ENCODE results near the gene MTRR. TPM values are rescaled to one million over a fixed set of nuclear protein-coding genes. Genes with fewer than 3 reads are reported as not detected.

Gene MTRR
- total and polyA plus RNA-seq, 2 of the 8 experiments (the other 6 are each of a cell fraction or from before 2014, with no cell fraction given): 36.4 to 53.8 TPM

DNA sequence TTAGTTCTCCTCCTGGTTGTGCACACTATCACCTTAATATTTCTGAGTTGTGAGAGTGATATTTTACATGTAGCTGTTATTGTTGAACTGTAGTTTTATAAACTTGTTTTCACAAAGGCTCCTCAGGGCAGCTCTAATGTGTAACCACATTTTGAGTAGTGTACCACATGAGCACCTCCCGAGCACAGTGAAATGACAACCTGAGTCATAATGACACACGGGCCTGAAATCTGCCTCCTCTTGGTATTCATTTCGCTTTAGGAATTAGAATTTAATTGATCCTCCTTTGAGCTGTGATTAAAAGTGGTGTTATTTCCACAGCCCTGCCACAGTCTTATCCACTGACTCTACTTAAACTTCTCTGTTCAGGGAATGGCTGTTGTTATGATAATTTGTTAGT is 7.9 kb downstream of the MTRR start:
- DNase-seq (ENCODE audit: low read depth in 1 of 2, low spot score in 2 of 2) (no peak), FAIRE-seq (no peak)
- Histone ChIP-seq H3K4me3 (ENCODE audit: extremely low read depth in 1 of 4, insufficient read depth in 2 of 4, low read depth in 3 of 4, low read length in 4 of 4) (no peak overlapping the region), H3K27me3 (replicated peaks in 1 of 4; ENCODE audit: control insufficient read depth in 3 of 4, extremely low read depth in 1 of 4, insufficient read depth in 3 of 4, low read length in 3 of 4) (no peaks in the 10 kb centered on the region), H3K9ac (replicated peaks in 1 of 4; ENCODE audit: extremely low read depth in 1 of 4, low read depth in 3 of 4, low read length in 3 of 4) (no peak overlapping the region), H4K8ac (ENCODE audit: extremely low read depth, insufficient read depth, low read length) (no peak overlapping the region), H2BK12ac (ENCODE audit: low read depth, low read length) (no peak overlapping the region), H3K79me1 (ENCODE audit: low read depth, low read length) (peaks cover 7% of the 10 kb centered on the region), H3K36me3 (ENCODE audit: control insufficient read depth in 2 of 4, insufficient read depth in 4 of 4, low read length in 3 of 4) (peaks cover 16 to 72% (median 42%) of the 10 kb centered on the region in 4 experiments), H3K23ac (ENCODE audit: insufficient read length) (no peak overlapping the region), H3K27ac (ENCODE audit: low read depth, low read length) (no peak overlapping the region), H4K5ac (ENCODE audit: insufficient read length, low read depth, low read length) (no peak overlapping the region), H2BK5ac (ENCODE audit: low read depth, low read length) (no peak overlapping the region), H3K79me2 (ENCODE audit: control insufficient read depth in 1 of 2, insufficient read depth in 2 of 2, low read length in 2 of 2) (peaks cover 7 to 34% of the 10 kb centered on the region in 2 experiments), H2BK15ac (ENCODE audit: low read length) (no peak overlapping the region), H2AFZ (ENCODE audit: low read length) (no peak overlapping the region), H4K91ac (replicated peaks; ENCODE audit: insufficient read length, low read length) (no peak overlapping the region), H3K18ac (ENCODE audit: extremely low read depth, low read length) (no peak overlapping the region), H2BK120ac (replicated peaks; ENCODE audit: low read depth, low read length) (no peak overlapping the region), H3K4me1 (replicated peaks in 1 of 4; ENCODE audit: control insufficient read depth in 3 of 4, insufficient read depth in 4 of 4, low read length in 3 of 4) (no peaks in the 10 kb centered on the region), H2BK20ac (ENCODE audit: low read length) (no peak overlapping the region), H3K9me3 (ENCODE audit: insufficient read depth in 2 of 2, low read depth in 1 of 2, low read length in 1 of 2) (no peaks in the 10 kb centered on the region), H4K20me1 (replicated peaks in 1 of 2; ENCODE audit: control insufficient read depth in 1 of 2, insufficient read depth in 2 of 2, low read length in 2 of 2) (peaks cover 6 to 9% of the 10 kb centered on the region in 2 experiments), H3K4me2 (ENCODE audit: insufficient read depth in 1 of 2, low read depth in 2 of 2, low read length in 2 of 2) (no peak overlapping the region), H3K23me2 (ENCODE audit: low read depth, low read length) (no peaks in the 10 kb centered on the region), H2AK5ac (ENCODE audit: low read depth, low read length) (no peak overlapping the region), H3K14ac (ENCODE audit: insufficient read length) (no peak overlapping the region), H3K4ac (replicated peaks; ENCODE audit: insufficient read length, low read depth, low read length) (no peak overlapping the region), H3K56ac (replicated peaks; ENCODE audit: insufficient read length, low read depth, low read length) (no peak overlapping the region)
- ChIA-PET POLR2A (ENCODE audit: partially characterized antibody) (interaction anchor here (1.1 kb wide), 1 partner anchor 10 kb away, joined by 3 read pairs; no protein-coding TSS in a partner anchor), CTCF (ENCODE audit: partially characterized antibody) (interaction anchor here (0.6 to 2.8 kb wide), 3 partner anchors 9 to 384 kb away, joined by 3 to 11 read pairs (median 3); no protein-coding TSS in a partner anchor)
- WGBS, 2 experiments (ENCODE audit: extremely low coverage in 1 of 2, insufficient coverage in 1 of 2, insufficient read length in 1 of 2, insufficient replicate concordance in 2 of 2, low coverage in 1 of 2, low lambda C conversion rate in 2 of 2, missing lambda C conversion rate in 1 of 2): 89% methylated on average over 3 of the region's 3 CpGs; no CpG with 5 or more reads in 1 of the 2 experiments
- TF ChIP-seq ZNF274 (IDR thresholded peaks at IDR 0.05; ENCODE audit: borderline replicate concordance, extremely low read depth, low read length): no peak
- no peak for TF ChIP-seq BCL11A (IDR thresholded peaks at IDR 0.05; ENCODE audit: low read depth in 2 of 2, low read length in 2 of 2)
- TF ChIP-seq CBX8 (IDR thresholded peaks at IDR 0.05; ENCODE audit: borderline replicate concordance, low read depth, low read length): no peak
- no peak for TF ChIP-seq KDM1A (IDR thresholded peaks at IDR 0.05; ENCODE audit: borderline replicate concordance, low read length)
- no peak for TF ChIP-seq CHD1 (IDR thresholded peaks at IDR 0.05; ENCODE audit: low read depth, low read length)
- TF ChIP-seq RAD21 (IDR thresholded peaks at IDR 0.05 in 1 of 2, conservative IDR thresholded peaks at IDR 0.05 in 1 of 2; ENCODE audit: low read depth in 2 of 2, low read length in 2 of 2): no peak
- no peak for TF ChIP-seq JUND (IDR thresholded peaks at IDR 0.05; ENCODE audit: low read length)
- TF ChIP-seq GTF2F1 (IDR thresholded peaks at IDR 0.05; ENCODE audit: borderline replicate concordance, low read depth, low read length): no peak
- no peak for TF ChIP-seq BACH1 (IDR thresholded peaks at IDR 0.05; ENCODE audit: low read length)
- TF ChIP-seq TAF1 (IDR thresholded peaks at IDR 0.05; ENCODE audit: low read depth, low read length): no peak
- no peak for TF ChIP-seq NANOG (IDR thresholded peaks at IDR 0.05; ENCODE audit: insufficient read depth, low read depth, low read length, poor library complexity, severe bottlenecking)
- TF ChIP-seq SIN3A (conservative IDR thresholded peaks at IDR 0.05 in 1 of 2, IDR thresholded peaks at IDR 0.05 in 1 of 2; ENCODE audit: low read depth in 1 of 2, low read length in 2 of 2): no peak
- TF ChIP-seq CREB1 (IDR thresholded peaks at IDR 0.05): no peak
- TF ChIP-seq CEBPB (IDR thresholded peaks at IDR 0.05; ENCODE audit: low read depth, low read length): no peak

All from H1 (cell line).